GM19452 (cell line): ENCODE data around the gene NDUFA3.

ENCODE experiments used
- ATAC-seq: cut with Tn5 transposase; IDR thresholded peaks from one replicate; pipeline ENCODE4 v1.9.1; 2021; ENCODE audit not compliant: unreplicated experiment

Gene NDUFA3

GRCh38 chr19:54107876-54108490 lies 5.3 kb downstream of the NDUFA3 start:
- ATAC-seq = no peak

DNA sequence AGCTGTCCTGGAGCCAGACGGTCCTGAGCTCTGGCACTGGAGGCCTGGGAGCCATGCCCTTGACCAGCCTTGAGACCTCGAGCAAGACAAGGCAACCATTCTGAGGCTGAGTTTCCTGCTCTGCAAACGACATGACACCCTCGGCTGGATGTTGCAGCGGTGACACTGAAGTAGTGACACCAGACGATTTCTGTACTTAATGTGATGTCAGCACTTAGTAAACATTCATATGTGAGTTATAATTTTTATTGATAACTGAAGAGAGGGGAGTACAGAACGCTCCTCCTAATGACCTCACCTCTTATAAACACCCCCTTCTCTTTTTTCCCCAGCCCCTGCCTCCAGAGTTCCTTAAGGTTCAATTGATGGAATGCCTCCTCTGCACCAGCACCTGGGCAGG lies 5.8 kb downstream of the NDUFA3 start:
- ATAC-seq = no peak

DNA sequence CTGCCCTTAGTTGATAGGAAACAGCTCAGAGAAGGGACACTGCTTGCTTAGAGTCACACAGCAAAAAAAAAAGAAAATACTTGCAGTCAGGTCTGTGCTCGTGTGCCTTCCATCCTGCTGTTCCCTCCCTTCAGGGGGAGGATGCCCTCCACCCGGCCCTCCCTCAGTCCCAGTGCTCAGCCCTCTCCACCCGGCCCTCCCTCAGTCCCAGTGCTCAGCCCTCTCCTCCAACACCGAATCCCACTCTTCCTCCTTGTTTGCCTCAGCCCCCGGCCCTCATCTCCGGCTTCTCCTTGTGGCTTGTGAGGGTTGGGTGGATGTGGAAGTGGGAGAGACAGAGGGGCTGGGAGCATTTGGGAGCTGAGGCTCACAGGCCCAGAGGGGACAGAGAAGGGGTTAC lies 7.0 kb downstream of the NDUFA3 start:
- no peak for ATAC-seq

GRCh38 chr19:54114340-54115108 lies 11.9 kb downstream of the NDUFA3 start:
- ATAC-seq = no peak

DNA sequence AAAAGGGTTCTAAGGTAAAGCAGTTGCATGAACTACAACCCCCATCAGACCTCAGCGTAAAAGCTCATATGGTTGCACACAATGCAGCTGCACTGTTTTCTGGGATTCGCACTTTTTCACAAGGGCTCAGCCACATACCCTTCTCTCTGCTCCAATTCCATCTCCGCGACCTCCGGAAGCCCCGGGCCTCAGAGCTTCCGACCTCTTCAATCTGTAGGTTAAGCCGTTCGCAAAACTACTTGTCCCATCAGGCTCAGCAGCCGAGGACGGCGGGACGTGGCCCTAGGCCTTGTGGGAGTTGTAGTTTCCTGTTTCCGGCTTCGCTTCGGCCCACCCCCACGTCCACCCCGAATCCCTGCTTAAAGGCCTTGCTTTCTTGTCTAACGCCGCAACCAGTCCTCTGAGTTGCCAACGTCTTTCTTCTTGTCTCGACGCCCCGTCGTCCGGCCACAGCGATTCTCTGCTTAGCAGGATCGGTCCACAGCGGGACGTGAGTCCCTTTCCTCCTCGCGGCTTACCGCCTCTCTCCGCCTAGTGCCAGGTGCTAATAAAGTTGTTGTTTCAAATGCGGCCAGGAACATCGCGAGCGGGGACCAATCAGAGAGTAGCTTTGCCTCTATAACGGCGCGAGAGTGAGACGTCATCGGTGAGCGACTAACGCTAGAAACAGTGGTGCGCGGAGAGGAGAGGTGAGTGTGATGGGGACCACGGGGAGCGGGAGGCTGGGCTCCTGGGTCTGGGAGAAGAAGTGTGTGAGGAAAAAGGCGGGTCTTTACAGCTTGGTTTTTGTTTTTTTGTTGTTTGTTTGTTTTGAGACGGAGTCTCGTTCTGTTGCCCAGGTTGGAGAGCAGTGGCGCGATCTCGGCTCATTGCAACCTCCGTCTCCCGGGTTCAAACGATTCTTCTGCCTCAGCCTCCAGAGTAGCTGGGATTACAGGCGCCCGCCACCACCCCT lies 12.7 kb downstream of the NDUFA3 start, which contains the start of the genes PRPF31 and TFPT:
Gene PRPF31 (plus strand): TSS at position 646 of the 955 bp plus-strand sequence. CDS start 2,525 bp downstream, outside the sequence.
Gene TFPT (minus strand): TSS at position 549 of the 955 bp plus-strand sequence. CDS start 388 bp downstream, at position 161.
- ATAC-seq = peak; percentile 81

GRCh38 chr19:54121259-54121658 lies 18.6 kb downstream of the NDUFA3 start:
- ATAC-seq = no peak

GRCh38 chr19:54123682-54124081 lies 21.0 kb downstream of the NDUFA3 start:
- no peak for ATAC-seq

GRCh38 chr19:54124393-54124792 lies 21.7 kb downstream of the NDUFA3 start:
- ATAC-seq = no peak

DNA sequence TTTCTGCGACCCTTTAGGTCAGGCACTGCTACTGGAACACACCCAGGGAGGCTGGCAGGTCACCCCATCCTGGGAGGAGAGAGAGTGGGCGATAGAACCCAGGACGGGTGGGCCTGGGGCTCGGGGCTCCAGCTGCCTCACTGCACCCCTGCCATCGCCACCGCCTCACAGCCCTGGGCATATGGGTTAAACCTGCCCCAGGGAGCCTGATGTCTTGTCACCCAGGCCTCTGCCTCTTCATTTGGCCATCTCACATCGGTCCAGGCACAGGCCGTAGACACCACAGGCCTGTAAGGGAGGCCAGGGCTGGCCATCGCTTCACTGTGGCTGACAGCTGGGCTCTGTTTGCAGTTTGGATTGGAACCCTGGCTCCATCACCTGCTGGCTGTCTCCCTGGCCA lies 23.1 kb downstream of the NDUFA3 start:
- no peak for ATAC-seq

DNA sequence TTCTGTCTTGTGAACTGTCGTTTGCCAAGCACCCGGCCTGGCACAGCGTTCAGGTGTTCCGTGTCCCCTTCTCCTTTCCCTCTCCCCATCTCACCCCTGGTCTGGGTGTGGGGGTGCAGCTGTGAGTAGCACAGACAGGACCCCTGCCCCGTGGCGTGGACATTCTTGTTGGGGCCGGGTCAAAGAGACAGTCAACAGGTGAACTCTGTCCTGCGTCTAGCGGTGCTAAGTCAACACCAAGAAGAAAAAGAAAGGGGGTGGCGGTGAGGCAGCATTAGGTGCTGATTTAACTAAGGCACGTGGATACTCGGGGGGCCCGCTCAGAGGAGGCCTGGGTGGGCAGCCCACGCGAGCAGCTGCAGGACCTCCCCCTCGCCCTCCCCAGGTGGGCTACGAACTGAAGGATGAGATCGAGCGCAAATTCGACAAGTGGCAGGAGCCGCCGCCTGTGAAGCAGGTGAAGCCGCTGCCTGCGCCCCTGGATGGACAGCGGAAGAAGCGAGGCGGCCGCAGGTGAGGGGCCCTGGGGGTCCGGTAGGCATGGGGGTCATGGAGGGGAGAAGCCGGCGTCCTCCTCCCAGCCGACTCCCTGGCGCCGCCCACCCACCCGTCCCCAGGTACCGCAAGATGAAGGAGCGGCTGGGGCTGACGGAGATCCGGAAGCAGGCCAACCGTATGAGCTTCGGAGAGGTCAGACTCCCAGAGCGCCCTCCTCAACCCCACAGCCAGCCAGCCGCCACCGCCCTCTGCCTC lies 25.2 kb downstream of the NDUFA3 start:
- ATAC-seq = no peak

DNA sequence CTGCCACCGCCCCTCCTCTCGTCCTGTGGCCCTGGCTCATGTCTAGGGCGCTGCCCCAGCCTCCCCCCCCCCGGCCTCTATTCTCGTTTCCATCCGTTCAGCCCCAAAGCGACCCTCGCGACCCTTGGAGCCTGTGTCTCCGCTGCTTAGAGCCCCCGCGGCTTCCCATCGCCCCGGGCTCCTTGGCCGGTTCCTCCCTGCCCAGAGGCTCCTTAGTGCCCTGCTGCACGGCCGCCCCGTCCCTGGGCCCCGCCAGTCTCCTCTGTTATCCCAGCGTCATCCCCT lies 25.7 kb downstream of the NDUFA3 start:
- no peak for ATAC-seq

- ATAC-seq = no peak
Measured at GRCh38 chr19:54128796-54129616, 26.4 kb downstream of the NDUFA3 start.

- no peak for ATAC-seq
Measured at GRCh38 chr19:54129617-54129996, 27.0 kb downstream of the NDUFA3 start.

- no peak for ATAC-seq
Measured at GRCh38 chr19:54133312-54133956, 30.8 kb downstream of the NDUFA3 start.

DNA sequence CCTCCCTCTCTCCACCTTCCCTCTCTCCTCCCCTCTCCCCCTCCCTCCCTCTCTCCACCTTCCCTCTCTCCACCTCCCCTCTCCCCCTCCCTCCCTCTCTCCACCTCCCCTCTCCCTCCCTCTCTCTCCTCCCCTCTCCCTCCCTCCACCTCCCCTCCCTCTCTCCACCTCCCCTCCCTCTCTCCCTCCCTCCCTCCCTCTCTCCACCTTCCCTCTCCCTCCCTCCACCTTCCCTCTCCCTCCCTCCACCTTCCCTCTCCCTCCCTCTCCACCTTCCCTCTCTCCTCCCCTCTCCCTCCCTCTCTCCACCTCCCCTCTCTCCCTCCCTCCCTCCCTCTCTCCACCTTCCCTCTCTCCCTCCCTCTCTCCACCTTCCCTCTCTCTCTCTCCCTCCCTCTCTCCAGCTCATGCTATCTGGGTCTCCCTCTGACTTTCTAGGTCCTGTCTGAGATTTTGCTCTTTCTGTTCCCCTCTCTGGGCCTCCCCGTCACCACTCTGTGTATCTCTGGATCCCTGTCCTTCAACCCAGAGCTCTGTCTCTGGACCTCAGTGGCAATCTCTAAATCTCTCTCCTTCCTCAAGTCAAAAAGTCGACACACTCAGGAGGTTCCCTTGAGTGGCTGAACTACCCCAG lies 31.4 kb downstream of the NDUFA3 start:
- no peak for ATAC-seq

- ATAC-seq = no peak
Measured at GRCh38 chr19:54136086-54136863, 33.6 kb downstream of the NDUFA3 start.

DNA sequence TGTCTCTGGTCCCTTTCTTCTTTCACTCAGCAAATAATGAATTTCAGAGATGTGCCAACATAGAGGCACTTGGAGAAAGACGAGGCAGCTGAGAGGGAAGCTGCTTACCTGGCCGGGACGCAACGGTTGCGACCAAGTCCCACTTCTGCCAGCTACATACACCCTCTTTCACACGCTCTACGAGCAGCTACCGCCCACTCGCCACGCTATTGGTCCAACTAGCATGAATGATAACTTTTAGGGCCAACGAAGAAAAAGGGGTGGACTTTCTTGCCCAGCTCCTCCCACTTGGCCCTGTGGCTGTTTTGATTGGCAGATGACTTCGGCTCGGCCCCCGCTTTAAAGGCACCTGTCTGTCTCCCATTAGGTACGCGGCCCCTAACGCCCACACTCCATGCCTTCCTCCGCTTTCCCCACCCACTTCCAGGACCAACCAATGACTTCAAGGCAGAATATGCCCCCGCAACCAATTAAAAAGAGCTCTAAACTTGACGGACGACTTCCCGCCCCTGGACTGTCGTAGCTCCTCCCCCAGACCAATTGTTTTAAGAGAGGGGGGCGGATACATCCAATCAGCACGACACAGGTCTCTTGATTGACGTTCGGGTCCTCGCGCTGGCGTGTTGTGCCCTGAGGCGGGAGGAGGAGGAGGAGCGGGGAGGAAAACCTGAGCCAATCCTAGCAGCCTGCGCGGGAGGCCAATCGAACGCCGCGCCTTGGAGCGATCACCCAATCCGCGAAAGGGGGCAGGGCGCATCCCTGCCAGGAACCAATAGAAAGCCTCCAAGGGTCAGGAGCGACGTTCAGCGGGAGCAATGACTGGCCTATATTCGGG lies 34.4 kb downstream of the NDUFA3 start:
- peak; percentile 77 for ATAC-seq
